A549 (cell line): ENCODE data around the gene DTNB.

Experiments
- CEBPB ChIP-seq, 2 experiments: fragments of >200 bp in 1 of 2; sonication (Bioruptor Twin) in 1 of 2; formaldehyde crosslinking in 1 of 2; IDR thresholded peaks; 2 replicates each; pipeline ENCODE4 v1.6.1; 2012 to 2016
- CTCF ChIP-seq: fragments of >200 bp; sonication (Bioruptor Twin); formaldehyde crosslinking; IDR thresholded peaks from 3 replicates; pipeline ENCODE4 v1.5.1; 2016
- JUN ChIP-seq, 2 experiments: fragments of >200 bp; sonication (Bioruptor Twin); formaldehyde crosslinking; IDR thresholded peaks; 2 replicates in 1 of 2; 3 replicates in 1 of 2; pipeline ENCODE4 v1.6.1; 2016 to 2017
- MYC ChIP-seq: IDR thresholded peaks from 2 replicates; pipeline ENCODE4 v1.6.1; 2012; ENCODE audit warnings: mild to moderate bottlenecking, inconsistent platforms, low read length, improper control_type of control experiment, borderline replicate concordance
- ZFP36 ChIP-seq: fragments of 450-650 bp; IDR thresholded peaks from 2 replicates; pipeline ENCODE4 v1.6.1; 2014; ENCODE audit warnings: borderline replicate concordance; ENCODE audit not compliant: partially characterized antibody

- TF ChIP-seq CEBPB (IDR thresholded peaks at IDR 0.05) (no peak), JUN (IDR thresholded peaks at IDR 0.05) (no peak), CTCF (no peak), ZFP36 (no peak), MYC (no peak)
Observed at GRCh38 chr2:25480561-25480960, 192.8 kb downstream of the DTNB start.
